Rectal smooth muscle tissue (tissue), 1 donor: ENCODE results near the gene MOSPD3.

Experiments used
- H3K27ac ChIP-seq: one replicate; pipeline ENCODE4 v1.7.0; 2013; ENCODE audit warnings: low read depth, low read length, inconsistent platforms
- H3K27me3 ChIP-seq: one replicate; pipeline ENCODE4 v1.7.0; 2013; ENCODE audit warnings: low read length; ENCODE audit not compliant: control insufficient read depth, insufficient read depth
- H3K36me3 ChIP-seq: one replicate; pipeline ENCODE4 v1.7.0; 2013; ENCODE audit warnings: low read length; ENCODE audit not compliant: control insufficient read depth, insufficient read depth
- H3K4me1 ChIP-seq: one replicate; pipeline ENCODE4 v1.7.0; 2013; ENCODE audit warnings: low read length; ENCODE audit not compliant: control insufficient read depth, insufficient read depth
- H3K4me3 ChIP-seq: one replicate; pipeline ENCODE4 v1.7.0; 2013; ENCODE audit warnings: low read length
- H3K9ac ChIP-seq: one replicate; pipeline ENCODE4 v1.7.0; 2013; ENCODE audit warnings: low read length

MOSPD3 gene

DNA sequence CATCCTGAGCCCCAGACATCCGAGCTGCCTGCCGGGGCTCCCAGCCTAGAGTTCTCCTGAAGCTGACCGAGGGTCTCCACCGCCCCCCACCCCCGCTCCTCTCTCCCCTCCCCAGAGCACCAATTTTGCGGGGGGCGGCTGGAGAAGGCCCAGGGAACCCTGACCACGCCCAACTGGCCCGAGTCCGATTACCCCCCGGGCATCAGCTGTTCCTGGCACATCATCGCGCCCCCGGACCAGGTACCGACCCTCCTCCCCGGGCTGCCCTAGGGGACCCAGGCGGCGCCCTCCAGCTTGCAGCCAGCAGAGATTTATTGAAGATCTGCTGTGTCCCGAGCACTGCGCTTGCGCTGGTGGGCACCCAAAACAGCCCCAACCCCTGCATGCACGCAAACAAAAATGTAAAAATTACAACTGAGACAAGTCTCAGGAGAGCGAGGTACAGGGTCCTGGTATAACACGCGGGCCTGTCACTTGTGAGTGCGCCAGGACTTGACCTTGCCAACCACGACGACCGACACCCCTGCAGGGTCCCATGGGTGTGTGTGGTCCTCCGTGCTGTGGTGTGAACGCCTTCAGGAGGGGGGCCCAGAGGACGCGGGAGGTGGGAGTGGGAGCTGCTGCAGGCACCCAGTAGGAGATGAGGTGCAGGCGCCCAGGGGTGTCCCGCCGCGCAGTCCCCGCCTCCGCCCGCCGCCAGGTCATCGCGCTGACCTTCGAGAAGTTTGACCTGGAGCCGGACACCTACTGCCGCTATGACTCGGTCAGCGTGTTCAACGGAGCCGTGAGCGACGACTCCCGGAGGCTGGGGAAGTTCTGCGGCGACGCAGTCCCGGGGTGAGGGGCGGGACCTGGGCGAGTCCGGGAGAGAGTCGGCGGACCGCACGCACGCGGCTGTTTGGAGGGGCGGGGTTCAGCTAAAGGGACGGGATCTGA is 7.1 kb upstream of the MOSPD3 start:
- Histone ChIP-seq H3K9ac (no peak overlapping the region), H3K4me1 (peaks cover 2% of the 10 kb centered on the region), H3K27me3 (no peaks in the 10 kb centered on the region), H3K27ac (no peak overlapping the region), H3K4me3 (peak overlapping the region; percentile 59), H3K36me3 (no peaks in the 10 kb centered on the region)

GRCh38 chr7:100606313-100606712 is 6.0 kb upstream of the MOSPD3 start:
- Histone ChIP-seq H3K36me3 (no peaks in the 10 kb centered on the region), H3K9ac (no peak overlapping the region), H3K4me1 (peaks cover 2% of the 10 kb centered on the region), H3K27ac (no peak overlapping the region), H3K4me3 (no peak overlapping the region), H3K27me3 (no peaks in the 10 kb centered on the region)

DNA sequence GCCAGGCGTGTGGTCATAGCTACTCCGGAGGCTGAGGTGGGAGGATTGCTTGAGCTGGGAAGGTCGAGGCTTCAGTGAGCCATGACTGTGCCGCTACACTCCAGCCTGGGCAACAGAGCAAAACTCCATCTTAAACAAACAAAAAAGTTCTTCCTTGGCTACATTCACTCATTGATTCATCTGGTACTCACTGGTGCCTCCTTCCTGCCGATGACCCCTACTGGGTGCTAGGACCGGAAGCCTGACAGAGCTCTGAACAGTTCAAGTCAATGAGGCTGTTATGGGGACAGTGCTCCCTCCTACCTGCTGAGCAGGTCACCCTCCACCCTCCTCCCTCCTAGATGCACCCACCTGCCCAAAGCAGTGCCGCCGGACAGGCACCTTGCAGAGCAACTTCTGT is 5.2 kb upstream of the MOSPD3 start:
- no peak overlapping the region for H3K4me3 ChIP-seq
- H3K27ac ChIP-seq = no peak overlapping the region
- H3K36me3 ChIP-seq = no peaks in the 10 kb centered on the region
- peaks cover 2% of the 10 kb centered on the region for H3K4me1 ChIP-seq
- no peaks in the 10 kb centered on the region for H3K27me3 ChIP-seq
- no peak overlapping the region for H3K9ac ChIP-seq

GRCh38 chr7:100609958-100610357 is 2.4 kb upstream of the MOSPD3 start:
- Histone ChIP-seq H3K4me1 (peaks cover 4% of the 10 kb centered on the region), H3K36me3 (no peaks in the 10 kb centered on the region), H3K27me3 (no peaks in the 10 kb centered on the region), H3K27ac (no peak overlapping the region), H3K4me3 (no peak overlapping the region), H3K9ac (no peak overlapping the region)

GRCh38 chr7:100612730-100613390 is 520 bp downstream of the MOSPD3 start:
- Histone ChIP-seq H3K9ac (peak overlapping the region; percentile 1), H3K27ac (no peak overlapping the region), H3K36me3 (no peaks in the 10 kb centered on the region)

GRCh38 chr7:100613412-100614175 is 1.3 kb downstream of the MOSPD3 start:
- Histone ChIP-seq H3K4me3 (peak overlapping the region; percentile 71), H3K27me3 (no peaks in the 10 kb centered on the region), H3K4me1 (peaks cover 4% of the 10 kb centered on the region), H3K36me3 (no peaks in the 10 kb centered on the region), H3K27ac (no peak overlapping the region), H3K9ac (no peak overlapping the region)

More at GRCh38 chr7:100612730-100613390, 520 bp downstream of the MOSPD3 start:
- Histone ChIP-seq H3K4me1 (peaks cover 4% of the 10 kb centered on the region), H3K4me3 (peak overlapping the region; percentile 71), H3K27me3 (no peaks in the 10 kb centered on the region)

DNA sequence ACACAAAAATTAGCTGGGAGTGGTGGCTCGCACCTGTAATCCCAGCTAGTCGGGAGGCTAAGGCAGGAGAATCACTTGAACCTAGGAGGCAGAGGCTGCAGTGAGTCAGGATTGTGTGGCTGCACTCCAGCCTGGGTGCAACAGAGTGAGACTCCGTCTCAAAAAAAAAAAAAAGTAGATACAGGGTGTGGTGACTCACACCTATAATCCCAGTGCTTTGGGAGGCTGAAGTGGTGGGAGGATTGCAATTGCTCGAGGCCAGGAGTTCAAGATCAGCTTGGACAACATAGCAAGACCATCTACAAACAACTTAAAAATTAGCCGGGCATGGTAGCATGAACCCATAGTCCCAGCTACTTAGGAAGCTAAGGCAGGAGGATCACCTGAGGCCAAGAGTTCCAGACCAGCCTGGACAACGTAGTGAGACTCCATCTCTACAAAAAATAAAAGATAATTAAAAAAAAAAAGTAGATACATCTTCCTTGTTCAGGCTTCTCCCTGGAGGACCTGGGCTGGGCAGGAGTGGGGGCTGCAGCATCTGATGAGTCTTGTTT is 2.0 kb downstream of the MOSPD3 start:
- Histone ChIP-seq H3K4me3 (no peak overlapping the region), H3K36me3 (no peaks in the 10 kb centered on the region), H3K4me1 (peaks cover 4% of the 10 kb centered on the region), H3K27me3 (no peaks in the 10 kb centered on the region), H3K9ac (no peak overlapping the region), H3K27ac (no peak overlapping the region)

DNA sequence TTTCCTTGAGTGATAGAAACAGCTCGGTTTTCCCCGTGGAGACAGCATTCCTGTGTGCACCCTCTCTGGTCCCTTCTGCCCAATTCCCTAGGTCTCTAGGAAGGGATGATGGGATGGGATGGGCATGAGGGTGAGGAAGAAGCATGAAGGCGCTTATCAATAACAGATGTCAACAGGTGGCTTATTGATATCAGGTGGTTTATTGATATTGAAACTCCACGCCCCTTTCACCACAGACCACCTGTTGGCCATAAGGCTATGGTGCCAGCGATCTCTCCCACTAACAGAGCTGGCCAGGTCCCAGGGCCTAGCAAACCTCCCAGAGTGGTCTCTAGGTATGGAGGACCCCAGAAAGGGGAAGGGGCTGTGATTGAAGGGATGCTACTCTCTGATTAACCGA is 7.9 kb downstream of the MOSPD3 start:
- Histone ChIP-seq H3K36me3 (no peaks in the 10 kb centered on the region), H3K4me1 (no peaks in the 10 kb centered on the region), H3K27ac (no peak overlapping the region), H3K27me3 (no peaks in the 10 kb centered on the region), H3K9ac (no peak overlapping the region), H3K4me3 (no peak overlapping the region)

- H3K9ac ChIP-seq = no peak overlapping the region
- no peak overlapping the region for H3K4me3 ChIP-seq
- H3K4me1 ChIP-seq = no peaks in the 10 kb centered on the region
- H3K27me3 ChIP-seq = no peaks in the 10 kb centered on the region
- no peaks in the 10 kb centered on the region for H3K36me3 ChIP-seq
- no peak overlapping the region for H3K27ac ChIP-seq
Observed at GRCh38 chr7:100620804-100621203, 8.5 kb downstream of the MOSPD3 start.

- Histone ChIP-seq H3K36me3 (no peaks in the 10 kb centered on the region), H3K27ac (no peak overlapping the region), H3K9ac (no peak overlapping the region), H3K27me3 (no peaks in the 10 kb centered on the region), H3K4me1 (no peaks in the 10 kb centered on the region), H3K4me3 (no peak overlapping the region)
Observed at GRCh38 chr7:100621554-100621953, 9.2 kb downstream of the MOSPD3 start.

DNA sequence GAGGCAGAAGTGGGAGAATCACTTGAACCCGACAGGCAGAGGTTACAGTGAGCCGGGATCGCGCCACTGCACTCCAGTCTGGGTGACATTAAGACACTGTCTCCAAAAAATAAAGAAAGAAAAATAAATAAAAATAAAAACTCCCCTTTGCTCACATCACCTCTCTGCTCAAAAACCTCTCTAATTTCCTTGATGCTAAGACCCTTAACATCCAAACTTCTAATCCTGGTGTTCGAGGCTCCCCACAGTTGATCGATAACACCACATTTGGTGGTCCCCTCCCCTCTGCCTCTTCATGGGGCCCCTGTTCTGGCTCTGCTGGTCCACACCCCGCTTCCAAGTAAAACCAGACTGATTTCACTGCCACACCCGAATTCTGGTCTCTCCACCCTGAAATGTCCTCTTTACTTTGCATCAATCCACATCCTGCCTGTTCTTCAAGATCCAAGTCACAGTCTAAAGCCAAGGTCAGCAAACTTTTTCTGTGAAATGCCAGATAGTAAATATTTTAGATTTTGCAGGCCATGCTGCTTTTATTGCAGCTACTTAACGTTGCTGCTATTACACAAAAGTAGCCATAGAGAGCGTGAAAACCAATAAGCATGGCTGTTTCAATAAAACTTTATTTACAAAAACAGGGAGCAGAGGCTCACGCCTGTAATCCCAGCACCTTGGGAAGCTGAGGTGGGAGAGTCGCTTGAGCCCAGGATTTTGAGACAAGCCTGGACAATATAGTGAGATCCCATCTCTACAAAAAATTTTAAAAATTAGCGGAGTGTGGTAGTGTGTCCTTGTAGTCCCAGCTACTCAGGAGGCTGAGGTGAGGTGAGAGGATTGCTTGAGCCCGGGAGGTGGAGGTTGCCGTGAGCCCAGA is 11.8 kb downstream of the MOSPD3 start:
- no peaks in the 10 kb centered on the region for H3K4me1 ChIP-seq
- no peak overlapping the region for H3K4me3 ChIP-seq
- H3K27me3 ChIP-seq = no peaks in the 10 kb centered on the region
- no peak overlapping the region for H3K27ac ChIP-seq
- no peak overlapping the region for H3K9ac ChIP-seq
- H3K36me3 ChIP-seq = no peaks in the 10 kb centered on the region
